Amniotic stem cell (primary cell): ENCODE measurements around the gene MAP2K2.
"Not testable (repeated sequence)": the region's sequence is repeated elsewhere in the genome, so short reads cannot be mapped to it uniquely, and the experiment has no call there.

Experiments
- DNase-seq: peaks from one replicate; lab custom pipeline; 2025; lab: John Stamatoyannopoulos, UW

The MAP2K2 gene

GRCh38 chr19:4123615-4124568 lies at the start of gene MAP2K2:
Gene MAP2K2, minus strand, starts transcription at chr19:4124122. Its CDS starts 247 bp downstream, at chr19:4123875.
- DNase-seq = peak; percentile 86

- DNase-seq = no peak
Observed at GRCh38 chr19:4172861-4173473, 49.0 kb upstream of the MAP2K2 start.

- no peak for DNase-seq
Observed at GRCh38 chr19:4171676-4172075, 47.8 kb upstream of the MAP2K2 start.

GRCh38 chr19:4164262-4164661 lies 40.3 kb upstream of the MAP2K2 start:
- no peak for DNase-seq

- no peak for DNase-seq
Observed at GRCh38 chr19:4161415-4162077, 37.6 kb upstream of the MAP2K2 start.

GRCh38 chr19:4157971-4158370 lies 34.0 kb upstream of the MAP2K2 start:
- not testable (repeated sequence) for DNase-seq

- no peak for DNase-seq
Observed at GRCh38 chr19:4157164-4157563, 33.2 kb upstream of the MAP2K2 start.

GRCh38 chr19:4154571-4155312 lies 30.8 kb upstream of the MAP2K2 start:
- no peak for DNase-seq

GRCh38 chr19:4152241-4152998 lies 28.5 kb upstream of the MAP2K2 start:
- DNase-seq = no peak

- DNase-seq = no peak
Observed at GRCh38 chr19:4151623-4152022, 27.7 kb upstream of the MAP2K2 start.

- DNase-seq = no peak
Observed at GRCh38 chr19:4149518-4150288, 25.8 kb upstream of the MAP2K2 start.

GRCh38 chr19:4144666-4145249 lies 20.8 kb upstream of the MAP2K2 start:
- no peak for DNase-seq

- DNase-seq = not testable (repeated sequence)
Observed at GRCh38 chr19:4142916-4143315, 19.0 kb upstream of the MAP2K2 start.

- DNase-seq = peak; percentile 33
Observed at GRCh38 chr19:4140237-4140711, 16.4 kb upstream of the MAP2K2 start.

GRCh38 chr19:4139614-4140236 lies 15.8 kb upstream of the MAP2K2 start:
- DNase-seq = no peak

- DNase-seq = no peak
Observed at GRCh38 chr19:4138445-4138844, 14.5 kb upstream of the MAP2K2 start.

- DNase-seq = no peak
Observed at GRCh38 chr19:4136680-4137088, 12.8 kb upstream of the MAP2K2 start.

GRCh38 chr19:4135386-4135785 lies 11.5 kb upstream of the MAP2K2 start:
- DNase-seq = not testable (repeated sequence)

- no peak for DNase-seq
Observed at GRCh38 chr19:4134351-4134750, 10.4 kb upstream of the MAP2K2 start.
